Measurements from ENCODE around the gene CD3D. TPM values are rescaled to one million over a fixed set of nuclear protein-coding genes. Genes with fewer than 3 reads are reported as not detected.

The CD3D gene
- total and polyA plus RNA-seq, 2 donors (not counting 3 experiments of a cell fraction or from before 2014, with no cell fraction given) = not detected

GRCh38 chr11:118370774-118371173 lies 28.3 kb upstream of the CD3D start:
- DNase-seq (ENCODE audit: low read depth, low spot score) = no peak
- H3K27me3 ChIP-seq (ENCODE audit: control insufficient read depth in 2 of 2, insufficient read depth in 2 of 2, low read length in 2 of 2) = no peaks in the 10 kb centered on the region
- no peak overlapping the region for H3K9ac ChIP-seq (replicated peaks; ENCODE audit: extremely low read depth, insufficient read depth, low read length)
- no peaks in the 10 kb centered on the region for H3K9me3 ChIP-seq (replicated peaks; ENCODE audit: control insufficient read depth, insufficient read depth, low read length)
- H3K79me2 ChIP-seq (ENCODE audit: control insufficient read depth, insufficient read depth, low read length) = no peaks in the 10 kb centered on the region
- dilution Hi-C loops (cut with MboI; ENCODE audit: extremely low pct_ligation_motif_present, low sequenced_read_pairs) (no loop called here), intact Hi-C loops (cut with micrococcal nuclease) (no loop called here)
- TF ChIP-seq MYC (IDR thresholded peaks at IDR 0.05; ENCODE audit: low read depth, low read length) (no peak), MAX (IDR thresholded peaks at IDR 0.05; ENCODE audit: insufficient read depth, insufficient read length) (no peak), JUN (IDR thresholded peaks at IDR 0.05; ENCODE audit: borderline replicate concordance, insufficient read depth, insufficient read length, low read depth) (no peak), FOS (IDR thresholded peaks at IDR 0.05; ENCODE audit: borderline replicate concordance, insufficient read depth, low read length) (no peak), EZH2 (IDR thresholded peaks at IDR 0.05; ENCODE audit: borderline replicate concordance, low read depth, low read length, severe bottlenecking) (no peak), CTCF (IDR thresholded peaks at IDR 0.05; ENCODE audit: extremely low read depth in 1 of 2, insufficient read depth in 1 of 2, low read depth in 1 of 2, low read length in 2 of 2) (no peak)
- H3K4me1 ChIP-seq (ENCODE audit: control insufficient read depth, extremely low read depth, insufficient read depth, low read length) = no peaks in the 10 kb centered on the region
- CTCF ChIA-PET = no interaction called here
- H4K20me1 ChIP-seq (replicated peaks; ENCODE audit: control insufficient read depth, extremely low read depth, insufficient read depth, low read length) = no peaks in the 10 kb centered on the region
- no peak overlapping the region for H3K4me2 ChIP-seq (ENCODE audit: insufficient read depth, low read length)
- no peak overlapping the region for H2AFZ ChIP-seq (ENCODE audit: low read depth, low read length)
- no peak for FAIRE-seq
- POLR2A ChIA-PET = no interaction called here
- BruUV-seq (replicated peaks) = no TSS peak
- H3K9me1 ChIP-seq (replicated peaks; ENCODE audit: control insufficient read depth, extremely low read depth, insufficient read depth, low read length) = no peaks in the 10 kb centered on the region
- H3K27ac ChIP-seq (ENCODE audit: insufficient read depth, low read depth, low read length) = no peak overlapping the region
- peaks cover 21 to 26% of the 10 kb centered on the region in 2 experiments for H3K36me3 ChIP-seq (ENCODE audit: control insufficient read depth in 2 of 2, extremely low read depth in 1 of 2, insufficient read depth in 2 of 2, low read length in 2 of 2)
- H3K4me3 ChIP-seq (replicated peaks in 1 of 3; ENCODE audit: insufficient read depth in 1 of 3, low read depth in 1 of 3, low read length in 3 of 3) = no peak overlapping the region
